Activated gamma-delta T cell treated with Interleukin-2 at 50 U/mL for 16 hours (primary cell): Measurements from ENCODE around the gene SPINT1.

ENCODE experiments used
- DNase-seq: peaks from one replicate; pipeline ENCODE4 v3.0.0-alpha.2; 2020

SPINT1 gene, protein sequence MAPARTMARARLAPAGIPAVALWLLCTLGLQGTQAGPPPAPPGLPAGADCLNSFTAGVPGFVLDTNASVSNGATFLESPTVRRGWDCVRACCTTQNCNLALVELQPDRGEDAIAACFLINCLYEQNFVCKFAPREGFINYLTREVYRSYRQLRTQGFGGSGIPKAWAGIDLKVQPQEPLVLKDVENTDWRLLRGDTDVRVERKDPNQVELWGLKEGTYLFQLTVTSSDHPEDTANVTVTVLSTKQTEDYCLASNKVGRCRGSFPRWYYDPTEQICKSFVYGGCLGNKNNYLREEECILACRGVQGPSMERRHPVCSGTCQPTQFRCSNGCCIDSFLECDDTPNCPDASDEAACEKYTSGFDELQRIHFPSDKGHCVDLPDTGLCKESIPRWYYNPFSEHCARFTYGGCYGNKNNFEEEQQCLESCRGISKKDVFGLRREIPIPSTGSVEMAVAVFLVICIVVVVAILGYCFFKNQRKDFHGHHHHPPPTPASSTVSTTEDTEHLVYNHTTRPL

DNA sequence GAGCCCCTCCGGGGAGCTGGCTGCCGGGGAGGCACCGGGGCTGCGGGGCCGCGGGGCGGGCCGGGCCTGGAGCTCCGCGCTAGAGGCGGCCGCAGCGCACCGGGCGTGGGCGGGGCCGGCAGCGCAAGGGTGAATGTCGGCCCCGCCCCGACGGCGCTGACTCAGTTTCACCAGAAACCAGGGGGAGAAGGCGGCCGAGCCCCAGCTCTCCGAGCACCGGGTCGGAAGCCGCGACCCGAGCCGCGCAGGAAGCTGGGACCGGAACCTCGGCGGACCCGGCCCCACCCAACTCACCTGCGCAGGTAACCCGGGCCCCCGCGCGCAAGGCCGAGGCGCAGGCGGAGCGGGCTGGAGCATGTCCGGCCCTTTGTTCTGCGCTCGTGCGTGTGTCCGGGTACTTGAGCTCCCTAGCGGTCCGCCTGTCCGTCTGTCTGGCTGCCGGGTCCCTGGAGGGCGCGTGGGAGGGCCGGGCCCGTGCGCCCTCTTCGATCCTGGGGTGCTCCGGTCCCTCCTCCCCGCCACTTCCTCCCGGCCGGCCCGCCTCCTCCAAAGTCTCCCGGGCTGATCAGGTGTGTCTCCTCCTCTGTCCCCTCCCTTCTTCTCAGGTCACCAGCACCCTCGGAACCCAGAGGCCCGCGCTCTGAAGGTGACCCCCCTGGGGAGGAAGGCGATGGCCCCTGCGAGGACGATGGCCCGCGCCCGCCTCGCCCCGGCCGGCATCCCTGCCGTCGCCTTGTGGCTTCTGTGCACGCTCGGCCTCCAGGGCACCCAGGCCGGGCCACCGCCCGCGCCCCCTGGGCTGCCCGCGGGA lies at the start of gene SPINT1:
SPINT1 (plus strand) TSS at position 164 of the 811 bp plus-strand sequence; CDS start at position 671, 507 bp downstream.
- DNase-seq = no peak

DNA sequence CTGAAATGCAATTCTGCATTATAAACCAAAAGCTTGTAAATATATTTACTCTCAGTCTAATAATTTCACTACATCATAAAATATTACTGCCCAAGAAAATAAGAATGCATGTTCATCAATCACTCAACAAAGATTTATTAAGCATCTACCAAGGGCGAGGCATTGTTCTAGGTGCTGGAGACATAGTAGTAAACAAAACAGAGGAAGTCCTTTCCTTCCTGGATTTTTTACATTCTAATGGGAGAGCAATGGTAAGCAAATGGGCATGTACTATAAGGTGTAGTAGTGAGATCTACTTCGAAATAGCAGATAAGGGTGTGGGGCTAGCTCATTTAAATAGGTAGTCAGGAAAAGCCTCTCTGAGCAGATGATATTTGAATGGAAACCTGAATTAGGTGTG lies 47.8 kb upstream of the SPINT1 start:
- no peak for DNase-seq

DNA sequence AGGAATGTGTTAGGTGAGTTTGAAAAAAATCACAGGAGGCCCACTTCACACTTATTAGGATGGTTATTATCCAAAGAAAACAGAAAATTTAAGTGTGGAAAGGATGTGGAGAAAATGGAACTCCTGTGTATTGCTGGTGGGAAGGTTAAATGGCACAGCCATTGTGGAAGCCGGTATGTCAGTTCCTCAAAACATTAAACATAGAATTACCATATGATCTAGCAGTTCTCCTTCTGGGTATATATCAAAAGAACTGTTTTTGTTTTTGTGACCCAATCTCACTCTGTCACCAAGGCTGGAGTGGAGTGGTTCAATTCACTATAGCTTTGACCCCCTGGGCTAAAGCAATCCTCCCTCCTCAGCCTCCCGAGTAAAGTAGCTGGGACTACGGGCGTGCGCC lies 47.3 kb upstream of the SPINT1 start:
- DNase-seq = no peak

DNA sequence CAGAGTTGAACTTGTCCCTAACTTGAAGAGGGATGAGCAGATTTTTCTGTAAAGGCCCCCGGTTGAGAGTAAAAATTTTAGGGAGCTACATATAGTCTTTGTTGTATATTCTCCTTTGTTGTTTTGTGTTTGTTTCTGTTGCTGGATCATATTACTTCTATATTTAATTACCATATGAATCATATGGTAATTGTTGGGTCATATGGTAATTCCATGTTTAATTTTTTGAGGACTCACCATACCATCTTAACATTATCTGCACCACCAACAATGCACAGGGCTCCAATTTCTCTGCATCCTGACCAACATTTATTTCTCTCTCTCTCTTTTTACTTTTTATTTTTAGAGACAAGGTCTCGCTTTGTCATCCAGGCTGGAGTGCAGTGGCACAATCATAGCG lies 44.3 kb upstream of the SPINT1 start:
- DNase-seq = no peak

DNA sequence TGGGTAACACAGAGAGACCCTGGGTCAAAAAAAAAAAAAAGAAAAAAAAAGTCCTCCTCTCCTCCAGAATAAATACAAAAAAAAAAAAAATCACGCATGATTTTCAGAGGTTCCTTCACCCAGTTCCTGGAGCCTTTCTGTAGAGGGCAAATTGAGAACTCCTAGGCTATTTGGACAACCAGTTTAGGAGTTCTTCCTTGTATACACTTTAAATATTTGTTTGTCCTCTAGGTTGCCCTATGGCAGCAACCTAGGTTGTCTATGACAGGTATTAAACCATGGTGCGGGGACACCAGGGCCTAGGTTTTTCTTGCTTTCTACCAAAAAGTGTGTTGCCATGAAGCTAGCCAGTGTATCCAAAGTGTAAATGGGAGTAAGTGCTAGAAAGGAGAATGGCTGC lies 40.8 kb upstream of the SPINT1 start:
- DNase-seq = no peak

DNA sequence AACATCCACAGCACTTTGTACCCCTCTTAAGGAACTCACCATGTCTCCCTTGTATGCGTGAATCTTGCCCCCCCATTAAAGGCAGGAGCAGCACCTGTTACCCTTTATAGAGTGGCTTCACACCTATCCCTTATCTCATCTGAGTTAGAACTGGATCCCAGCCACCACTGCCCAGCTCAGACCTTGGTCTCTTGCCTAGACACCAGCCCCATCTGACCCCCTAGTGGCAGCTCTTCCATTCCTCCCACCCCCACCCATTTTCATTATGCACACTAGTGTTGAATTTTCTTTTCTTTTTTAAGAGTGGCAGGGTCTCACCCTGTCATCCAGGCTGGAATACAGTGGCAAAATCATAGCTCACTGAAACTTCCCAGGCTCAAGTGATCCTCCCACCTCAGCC lies 40.2 kb upstream of the SPINT1 start:
- no peak for DNase-seq

DNA sequence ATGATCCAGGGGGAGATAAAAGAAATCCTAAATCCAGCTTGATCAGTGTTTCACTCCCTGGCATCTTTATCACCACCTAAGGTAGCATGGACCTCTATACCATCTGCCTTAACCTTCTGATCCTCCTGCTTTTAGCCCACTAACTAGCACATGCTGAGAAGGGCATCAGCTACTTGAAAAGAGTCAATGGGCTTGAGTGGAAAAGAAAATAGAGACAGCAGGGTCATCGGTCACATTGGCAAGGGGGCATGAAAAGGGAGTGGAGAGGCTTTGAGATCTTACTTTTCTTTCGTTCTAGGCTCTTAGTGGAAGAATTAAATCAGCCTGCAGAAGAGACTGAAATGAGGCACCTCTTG lies 37.2 kb upstream of the SPINT1 start:
- DNase-seq = no peak

DNA sequence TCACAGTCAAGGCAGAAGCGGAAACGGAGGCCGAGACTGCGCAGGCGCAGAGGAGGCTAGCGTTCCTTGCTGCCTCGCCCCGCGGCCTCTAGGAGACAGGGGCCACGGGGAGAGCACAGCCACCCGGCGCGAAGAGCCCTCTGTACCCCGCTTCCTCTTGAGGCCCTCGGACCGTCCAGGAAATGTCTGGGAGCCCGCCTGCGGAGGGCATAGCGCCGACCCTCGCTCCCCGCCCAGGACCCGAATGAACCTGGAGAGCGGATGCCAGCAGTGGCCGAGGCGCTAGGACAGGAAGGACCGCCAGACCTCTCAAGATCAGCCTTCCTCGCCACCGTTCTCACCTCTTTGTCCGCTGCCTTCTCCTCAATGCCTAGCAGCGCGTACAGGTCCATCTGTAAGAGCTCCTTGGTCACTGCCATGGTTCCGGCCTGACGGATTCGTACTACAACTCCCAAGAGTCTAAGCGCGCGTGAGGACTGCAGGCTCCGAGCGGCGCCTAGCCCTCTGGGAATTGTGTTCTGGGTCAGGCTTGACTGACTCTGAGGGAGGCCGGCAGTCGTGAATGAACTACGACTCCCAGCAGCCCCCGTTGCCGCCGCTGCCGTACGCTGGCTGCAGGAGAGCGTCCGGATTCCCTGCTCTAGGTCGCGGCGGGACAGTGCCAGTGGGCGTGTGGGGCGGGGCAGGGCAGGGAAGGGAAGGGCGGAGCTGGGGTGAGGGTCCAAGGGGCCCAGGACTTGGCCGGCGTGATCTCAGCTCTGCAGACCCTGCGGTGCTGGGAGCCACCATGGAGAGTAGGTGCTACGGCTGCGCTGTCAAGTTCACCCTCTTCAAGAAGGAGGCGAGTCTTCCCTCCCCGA lies 36.6 kb upstream of the SPINT1 start, which contains the start of the genes DNAJC17 and ZFYVE19:
DNAJC17 (minus strand) TSS at position 446 of the 860 bp plus-strand sequence; CDS start at position 419, 27 bp downstream.
ZFYVE19 (plus strand) TSS at position 62 of the 860 bp plus-strand sequence; CDS start at position 563, 501 bp downstream.
- DNase-seq = peak; percentile 90

DNA sequence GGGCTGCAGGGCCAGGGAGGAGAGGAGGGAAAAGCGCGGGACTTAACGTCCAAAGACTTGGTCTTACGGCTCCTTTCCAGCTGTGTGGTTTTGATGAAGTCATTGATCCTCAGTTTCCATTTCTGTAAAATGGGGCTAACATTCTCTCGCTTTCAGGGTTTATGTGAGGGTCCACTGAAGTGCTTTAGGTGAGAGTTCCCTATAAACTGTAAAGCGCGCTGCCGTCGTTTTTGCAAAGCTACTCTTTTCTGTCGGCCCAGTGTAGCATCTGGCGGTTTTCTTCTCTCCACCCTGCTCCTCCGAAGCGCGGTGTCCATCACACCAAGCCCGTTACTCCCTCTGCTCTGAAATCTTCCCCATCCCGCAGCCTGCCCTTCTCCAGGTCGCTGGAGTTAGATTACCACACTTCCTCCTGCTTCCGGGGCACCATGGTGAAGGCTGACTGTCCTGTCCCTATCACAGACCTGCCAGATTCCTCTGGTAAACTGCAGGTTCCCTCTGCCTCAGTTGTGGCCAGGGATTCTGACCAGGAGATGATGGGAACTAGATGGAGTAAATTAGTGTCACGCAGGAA lies 35.9 kb upstream of the SPINT1 start:
- no peak for DNase-seq

DNA sequence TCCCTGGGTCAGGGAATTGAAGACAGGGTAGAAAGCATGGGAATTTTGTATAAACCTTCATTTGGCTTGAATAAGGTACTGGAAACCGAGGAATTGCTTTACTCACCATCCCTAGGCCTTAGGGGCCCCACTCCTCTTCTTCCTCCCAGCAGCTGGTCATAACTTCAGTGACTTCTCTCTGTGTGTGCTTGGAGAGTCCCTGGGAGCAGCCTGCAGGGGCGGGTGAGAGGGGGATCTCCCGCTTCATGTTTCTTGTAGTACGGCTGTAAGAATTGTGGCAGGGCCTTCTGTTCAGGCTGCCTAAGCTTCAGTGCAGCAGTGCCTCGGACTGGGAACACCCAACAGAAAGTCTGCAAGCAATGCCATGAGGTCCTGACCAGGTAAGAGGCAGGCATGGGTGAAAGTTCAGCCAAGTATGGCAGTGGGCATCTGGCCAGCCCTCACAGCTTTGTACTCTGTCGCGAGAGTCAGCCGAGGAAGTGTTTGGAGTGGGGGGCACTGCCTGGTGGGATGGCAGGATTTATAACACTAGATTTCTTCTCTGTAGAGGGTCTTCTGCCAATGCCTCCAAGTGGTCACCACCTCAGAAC lies 34.9 kb upstream of the SPINT1 start:
- no peak for DNase-seq

DNA sequence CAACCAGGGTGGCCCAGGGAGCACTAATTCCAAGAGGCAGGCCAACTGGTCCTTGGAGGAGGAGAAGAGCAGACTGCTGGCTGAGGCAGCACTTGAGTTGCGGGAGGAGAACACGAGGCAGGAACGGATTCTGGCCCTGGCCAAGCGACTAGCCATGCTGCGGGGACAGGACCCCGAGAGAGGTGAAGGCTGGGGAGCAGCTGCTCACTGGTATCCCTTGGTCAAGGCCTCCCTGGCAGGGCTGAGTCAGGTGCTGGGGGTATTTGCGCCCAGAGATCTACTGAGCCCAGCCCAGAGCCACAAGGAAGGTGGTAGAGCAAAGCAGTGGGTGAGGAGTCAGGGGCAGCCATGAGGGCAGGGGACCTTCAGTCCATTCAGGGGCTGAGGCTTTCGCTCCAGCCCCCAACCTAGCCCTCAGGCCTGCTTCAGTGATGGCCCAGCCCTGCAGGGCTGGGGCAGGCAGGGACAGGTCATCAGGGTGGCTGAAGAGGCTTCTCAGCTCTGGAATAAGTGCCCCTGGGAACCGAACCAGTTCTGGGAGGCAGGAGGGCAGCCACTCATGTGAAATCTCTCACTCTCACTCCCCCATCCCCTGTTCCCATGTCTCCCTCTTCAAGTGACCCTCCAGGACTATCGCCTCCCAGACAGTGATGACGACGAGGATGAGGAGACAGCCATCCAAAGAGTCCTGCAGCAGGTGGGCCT lies 31.0 kb upstream of the SPINT1 start:
- no peak for DNase-seq

DNA sequence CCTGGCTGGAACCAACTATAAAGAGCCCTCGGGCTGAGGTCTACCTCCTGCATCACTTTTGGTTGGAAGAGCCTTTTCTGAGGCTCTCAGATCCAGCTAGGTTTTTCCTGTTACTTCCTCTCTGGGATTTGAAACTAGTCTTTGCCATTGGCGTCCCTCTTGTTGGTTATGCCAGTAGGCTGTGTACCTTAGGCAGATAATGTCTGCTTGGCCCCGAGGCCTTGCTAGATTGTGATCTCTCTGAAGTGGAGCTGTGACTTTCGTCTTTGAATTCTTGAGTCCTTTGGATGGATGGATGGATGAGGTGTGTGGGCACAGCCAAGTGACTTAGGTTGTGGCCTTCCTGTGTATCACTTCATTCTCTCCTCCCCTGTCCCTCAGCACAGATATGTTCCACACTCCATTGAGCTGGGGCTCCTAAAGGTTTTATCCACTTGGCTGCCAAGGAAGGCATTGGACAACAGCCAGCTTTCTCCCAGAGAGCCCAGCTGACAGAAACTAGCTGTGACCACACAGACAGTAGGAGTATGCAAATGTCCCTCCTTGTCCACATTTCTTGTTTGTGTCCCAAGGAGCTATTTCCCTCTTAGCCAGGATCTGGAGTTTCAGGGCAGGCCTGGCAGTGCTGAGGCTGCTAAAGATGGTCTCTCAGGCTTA lies 28.7 kb upstream of the SPINT1 start:
- DNase-seq = no peak

DNA sequence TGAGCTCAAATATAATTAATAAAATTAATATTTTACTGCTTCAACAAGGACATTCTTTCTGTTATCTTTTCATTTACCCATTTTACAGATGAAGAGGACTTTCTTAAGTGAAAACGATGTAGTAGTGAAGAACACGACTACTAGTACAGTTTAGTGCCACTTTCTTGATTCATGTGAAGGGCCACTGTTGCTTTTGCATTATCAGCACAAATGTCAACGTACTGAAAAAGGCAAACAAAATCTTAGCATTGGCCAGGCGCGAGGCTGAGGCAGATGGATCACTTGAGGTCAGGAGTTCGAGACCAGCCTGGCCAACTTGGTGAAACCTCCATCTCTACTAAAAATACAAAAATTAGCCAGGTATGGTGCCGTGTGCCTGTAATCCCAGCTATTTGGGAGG lies 24.8 kb upstream of the SPINT1 start:
- no peak for DNase-seq

DNA sequence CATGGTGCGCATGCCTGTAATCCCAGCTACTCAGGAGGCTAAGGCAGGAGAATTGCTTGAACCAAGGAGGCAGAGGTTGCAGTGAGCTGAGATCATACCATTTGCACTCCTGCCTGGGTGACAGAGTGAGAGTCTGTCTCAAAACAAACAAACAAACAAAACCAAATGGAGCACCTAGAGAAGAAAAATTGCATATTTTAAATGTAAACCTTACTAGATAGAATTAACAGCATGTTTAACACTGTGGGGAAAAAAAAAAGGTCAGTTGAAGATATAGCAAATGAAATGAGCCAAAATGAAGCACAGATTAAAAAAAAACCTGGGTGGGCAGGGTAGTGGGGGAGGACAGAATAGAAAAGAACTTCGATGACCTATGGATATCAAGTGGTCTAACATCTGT lies 22.7 kb upstream of the SPINT1 start:
- DNase-seq = no peak

DNA sequence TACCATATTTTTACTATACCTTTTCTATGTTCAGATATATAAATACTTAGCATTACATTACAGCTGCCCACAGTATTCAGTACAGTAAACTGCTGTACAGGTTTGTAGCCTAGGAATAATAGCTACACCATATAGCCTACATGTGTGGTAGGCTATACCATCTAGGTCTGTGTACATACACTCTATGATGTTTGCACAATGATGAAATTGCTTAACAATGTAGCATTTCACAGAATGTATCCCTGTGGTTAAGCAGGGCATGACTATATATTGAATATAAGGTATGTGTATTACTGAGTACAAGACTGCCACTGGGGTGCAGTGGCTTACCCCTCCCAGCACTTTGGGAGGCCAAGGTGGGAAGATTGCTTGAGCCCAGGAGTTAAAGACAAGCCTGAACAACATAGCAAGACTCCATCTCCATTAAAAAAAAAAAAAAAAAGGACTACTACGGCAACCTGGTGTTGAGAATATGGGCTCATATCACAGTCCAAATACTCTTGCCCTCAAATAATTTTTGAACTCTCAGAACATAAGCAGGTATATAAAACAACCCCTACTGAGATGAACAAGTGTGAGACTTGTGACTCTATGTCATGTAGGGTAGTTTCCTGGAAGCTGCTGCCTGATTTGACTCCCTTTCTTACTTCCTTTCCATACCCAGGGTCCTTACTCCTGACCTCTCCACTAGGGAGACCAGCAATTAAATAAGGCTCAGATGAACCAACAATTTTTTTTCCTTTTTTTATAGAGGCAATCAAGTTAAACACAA lies 20.1 kb upstream of the SPINT1 start:
- no peak for DNase-seq

DNA sequence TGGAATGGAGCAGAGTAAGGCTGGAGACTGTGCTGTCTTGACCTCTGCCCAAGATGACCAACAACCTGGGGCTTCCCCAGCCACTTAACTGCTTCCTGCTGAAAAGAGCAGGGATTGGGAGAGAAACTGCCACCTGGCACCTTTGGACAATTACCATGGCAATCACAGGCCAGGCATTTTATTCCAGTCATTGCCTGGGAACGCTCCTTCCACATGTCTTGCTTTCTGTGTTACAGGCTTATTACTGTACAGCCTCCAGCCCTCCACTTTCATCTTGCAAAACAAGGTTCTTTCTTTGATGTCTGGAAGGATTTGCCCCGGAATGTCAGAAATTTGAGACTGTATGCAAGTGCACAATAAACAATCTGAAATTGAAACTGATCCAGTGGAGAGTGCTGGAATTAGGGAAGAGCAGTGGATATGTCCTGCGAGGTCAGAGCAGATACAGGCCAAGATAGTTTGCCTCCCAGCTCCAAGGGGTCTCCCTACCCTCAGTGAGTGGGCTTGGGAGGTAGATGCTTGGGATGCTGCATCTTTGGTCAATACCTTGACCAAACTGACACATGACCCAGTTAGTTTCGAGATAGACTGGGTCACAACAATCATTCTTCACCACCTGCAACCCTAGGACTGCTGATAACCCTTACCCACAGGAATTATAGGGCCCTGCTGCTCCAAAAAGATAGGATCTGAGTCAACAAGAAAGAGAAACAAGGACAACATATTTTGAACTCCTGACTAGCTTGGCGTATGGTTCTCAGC lies 18.0 kb upstream of the SPINT1 start:
- DNase-seq = no peak

DNA sequence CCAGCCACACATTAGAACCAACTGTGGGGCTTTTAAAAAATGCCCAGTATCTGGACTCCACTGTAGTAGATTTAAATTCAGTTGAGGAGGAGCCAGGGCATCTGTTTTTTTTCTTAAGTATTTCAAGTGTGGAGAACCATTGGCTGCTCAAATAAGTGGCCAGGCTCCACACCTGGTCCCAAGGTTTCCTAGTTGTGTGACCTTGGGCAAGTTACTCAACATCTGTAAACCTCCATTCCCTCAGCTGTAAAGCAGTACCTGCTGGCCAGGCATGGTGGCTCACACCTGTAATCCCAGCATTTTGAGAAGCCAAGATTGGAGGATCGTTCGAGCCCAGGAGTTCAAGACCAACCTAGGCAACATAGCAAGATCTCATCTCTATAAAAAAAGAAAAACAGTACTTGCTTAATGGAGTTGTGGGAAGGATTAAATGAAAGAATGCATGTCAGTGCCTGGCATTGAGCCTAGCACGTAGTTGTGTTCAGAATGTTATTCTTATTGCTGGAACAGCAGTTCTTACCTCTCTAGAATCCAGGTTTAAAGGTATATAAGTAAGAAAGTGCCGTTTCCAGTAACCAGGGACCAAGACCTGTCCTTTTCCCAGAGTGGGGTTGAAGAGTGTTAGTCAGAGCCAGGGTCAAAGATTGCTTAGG lies 17.3 kb upstream of the SPINT1 start:
- DNase-seq = no peak

DNA sequence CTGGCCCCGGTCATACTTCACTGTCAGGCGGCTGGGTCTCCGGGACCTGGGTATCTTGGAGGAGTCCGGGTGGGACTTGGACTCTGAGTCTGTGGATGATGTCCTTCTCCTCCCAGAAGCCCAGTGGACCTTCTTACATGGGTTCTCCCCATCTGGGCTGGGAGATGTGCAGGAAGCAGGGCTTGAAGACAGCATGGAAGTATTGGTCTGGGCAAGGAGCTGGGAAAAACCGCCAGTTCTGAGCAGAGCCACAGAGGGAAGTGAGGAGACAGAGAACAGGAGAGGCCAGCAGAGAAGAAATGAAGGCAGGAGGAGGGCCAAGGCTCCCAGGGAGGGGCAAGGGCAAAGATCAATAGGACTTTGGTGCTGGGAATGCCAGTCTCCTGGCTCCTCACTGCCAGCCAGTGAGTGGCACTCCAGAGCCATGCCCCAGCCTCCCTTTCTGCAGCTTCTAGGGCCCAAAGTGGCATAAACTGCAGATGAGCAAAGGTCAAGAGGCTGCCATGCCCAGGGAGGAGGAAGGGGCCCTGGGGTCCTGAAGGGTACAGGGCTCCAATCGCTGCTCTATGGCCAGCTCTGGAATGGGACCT lies 15.3 kb upstream of the SPINT1 start, which contains the start of gene PPP1R14D:
PPP1R14D (minus strand) TSS at position 262 of the 590 bp plus-strand sequence; CDS start at position 195, 67 bp downstream.
- no peak for DNase-seq
